HG02885 (cell line): Measurements from ENCODE around the gene NGFR.

Experiments used
- ATAC-seq: cut with Tn5 transposase; IDR thresholded peaks from one replicate; pipeline ENCODE4 v1.9.1; 2021; ENCODE audit warnings: mild to moderate bottlenecking; ENCODE audit not compliant: unreplicated experiment, poor library complexity

NGFR gene

DNA sequence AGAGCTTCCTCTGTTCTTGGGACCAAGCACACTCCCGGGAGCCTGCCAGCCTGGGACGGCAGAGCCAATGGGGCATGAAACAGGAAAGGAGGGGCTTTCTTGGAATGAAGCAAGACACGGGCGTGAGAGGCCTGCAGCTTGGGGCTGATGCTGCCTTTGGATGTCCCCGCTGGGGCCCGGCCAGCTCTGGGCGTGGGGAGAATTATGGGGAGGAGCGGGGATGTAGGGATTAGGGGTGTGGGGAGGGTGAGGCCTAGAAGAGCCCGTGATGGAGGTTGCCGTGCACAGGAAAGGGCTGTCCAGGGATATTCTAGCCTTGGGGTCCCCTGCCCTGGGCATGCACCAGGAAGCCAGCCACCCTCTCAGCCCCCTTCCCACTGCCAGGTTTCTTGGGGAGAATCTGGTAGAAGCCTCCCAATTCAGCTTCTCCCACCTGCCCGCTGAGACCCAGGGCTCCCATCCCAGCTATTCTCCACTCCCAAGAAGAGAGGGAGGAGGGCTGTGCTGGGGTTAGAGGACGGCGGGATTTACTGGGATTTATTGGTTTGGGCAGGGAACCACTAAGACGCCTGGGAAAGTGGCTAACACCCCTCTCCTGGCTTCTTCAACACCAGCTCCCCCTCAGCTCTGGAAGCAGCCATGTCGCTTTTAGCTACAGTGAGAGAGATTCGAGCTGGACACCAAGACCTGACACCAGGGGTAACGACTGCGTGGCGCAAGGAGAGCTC, 60.6 kb downstream of the NGFR start:
- ATAC-seq = no peak

DNA sequence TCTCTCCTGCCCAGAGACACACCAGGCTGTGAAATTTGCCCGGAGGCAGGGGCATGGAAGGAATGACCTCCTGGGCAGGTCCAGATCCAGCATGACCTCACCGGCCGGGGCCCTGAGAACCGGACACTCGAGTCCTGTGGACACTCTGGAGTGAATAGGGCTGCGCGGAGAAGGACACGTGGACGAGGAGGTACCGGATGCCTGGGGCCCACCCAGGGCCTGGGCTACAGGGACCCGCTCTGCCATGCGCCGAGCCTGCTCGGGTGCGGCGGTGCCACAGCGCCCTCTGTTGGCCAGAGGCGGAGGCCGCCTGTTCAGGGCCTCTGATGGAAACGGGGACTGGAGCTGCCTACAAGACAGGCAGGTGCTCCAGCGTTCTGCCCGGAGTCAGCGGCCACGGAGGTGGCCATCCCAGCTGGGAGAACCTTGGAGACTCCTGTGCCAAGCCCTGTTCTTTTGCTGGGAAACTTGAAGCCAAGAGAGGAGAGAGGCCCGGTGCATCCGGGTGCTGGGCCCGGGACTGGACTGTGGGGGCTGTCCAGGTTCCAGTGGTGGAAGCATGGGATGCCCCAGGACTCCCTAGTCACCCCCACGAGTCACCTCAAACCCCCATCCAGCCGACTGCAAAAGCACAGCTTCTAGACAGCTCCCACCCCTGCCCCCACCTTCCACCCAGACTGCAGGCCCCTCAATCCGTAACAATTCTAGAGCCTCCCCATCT, 61.3 kb downstream of the NGFR start:
- no peak for ATAC-seq

- ATAC-seq = no peak
Observed at GRCh38 chr17:49557312-49558024, 62.4 kb downstream of the NGFR start.
